Peyer's patch (tissue), 4 donors: ENCODE results near the gene MCTP1. TPM values are rescaled to one million over a fixed set of nuclear protein-coding genes. Genes with fewer than 3 reads are reported as not detected.

Experiments used
- DNase-seq, 3 donors: peaks; one replicate each; pipeline ENCODE4 v3.0.0-alpha.2; 2017 to 2019
- H3K27ac ChIP-seq, 4 donors: fragments of 200-600 bp; sonication (generic); one replicate each; pipeline ENCODE4 v1.5.1; 2016 to 2019
- H3K27me3 ChIP-seq, 2 donors: fragments of 200-600 bp; sonication (generic); one replicate each; pipeline ENCODE4 v1.5.1; 2019
- H3K36me3 ChIP-seq, 3 donors: fragments of 200-600 bp; sonication (generic); one replicate each; pipeline ENCODE4 v1.5.1; 2016 to 2019
- H3K4me1 ChIP-seq, 4 donors: fragments of 200-600 bp; sonication (generic); one replicate each; pipeline ENCODE4 v1.5.1; 2016 to 2019
- H3K4me3 ChIP-seq, 4 donors: fragments of 200-600 bp; sonication (generic); 1 replicate in 3 of 4; 2 replicates in 1 of 4; pipeline ENCODE4 v1.5.1; 2016 to 2019; ENCODE audit warnings: mild to moderate bottlenecking in 1 of 4
- H3K9me3 ChIP-seq, 4 donors: fragments of 200-600 bp; sonication (generic); one replicate each; pipeline ENCODE4 v1.5.1; 2016 to 2019; ENCODE audit warnings: mild to moderate bottlenecking in 1 of 4
- CTCF ChIP-seq, 6 experiments: fragments of 450-650 bp in 4 of 6; fragments of 200-600 bp in 2 of 6; sonication (generic) in 1 of 6; IDR thresholded peaks; one replicate each; pipeline ENCODE4 v1.5.1; 2017 to 2019; ENCODE audit warnings: antibody characterized with exemption in 6 of 6, mild to moderate bottlenecking in 3 of 6, moderate library complexity in 1 of 6
- POLR2A ChIP-seq, 2 donors: fragments of 450-650 bp; IDR thresholded peaks; one replicate each; pipeline ENCODE4 v1.5.1; 2017; ENCODE audit warnings: antibody characterized with exemption in 2 of 2, mild to moderate bottlenecking in 2 of 2, moderate library complexity in 2 of 2
- total RNA-seq, 4 donors: library from RNA; depleted of rRNA; stranded (reverse); fragments of >200 nt; gene quantifications; one replicate each; pipeline ENCODE4 v1.1.0, GENCODE V29; 2016

The MCTP1 gene
- total RNA-seq, 4 donors from 2014 or later = 4.7 to 61.1 (median 11.3) TPM

DNA sequence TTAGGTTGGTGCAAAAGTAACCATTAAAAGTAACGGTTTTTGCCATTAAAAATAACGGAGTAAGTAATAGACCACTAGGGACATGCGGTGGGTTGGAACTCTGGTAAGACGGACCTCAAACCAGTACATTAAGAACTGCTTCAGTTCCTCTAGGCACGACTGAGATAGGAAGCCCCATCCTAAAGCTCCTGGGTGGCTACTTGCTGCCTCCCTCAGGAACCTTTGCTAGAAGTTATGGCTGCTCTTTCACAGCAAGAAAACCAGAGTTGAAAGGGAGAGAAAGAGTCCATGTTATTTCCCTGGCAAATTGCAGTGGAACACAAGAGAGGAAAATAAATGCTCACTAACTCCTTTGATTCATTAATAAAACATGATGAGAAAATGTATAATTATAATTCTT, 47.6 kb downstream of the MCTP1 start:
- H3K4me1 ChIP-seq = no peaks in the 10 kb centered on the region
- TF ChIP-seq POLR2A (IDR thresholded peaks at IDR 0.05) (no peak), CTCF (IDR thresholded peaks at IDR 0.05) (no peak)
- H3K27ac ChIP-seq = no peak overlapping the region
- H3K27me3 ChIP-seq = no peaks in the 10 kb centered on the region
- no peak overlapping the region for H3K4me3 ChIP-seq
- no peaks in the 10 kb centered on the region for H3K36me3 ChIP-seq
- no peak for DNase-seq
- no peaks in the 10 kb centered on the region for H3K9me3 ChIP-seq

- Histone ChIP-seq H3K4me1 (no peaks in the 10 kb centered on the region), H3K27ac (no peak overlapping the region), H3K36me3 (no peaks in the 10 kb centered on the region), H3K4me3 (no peak overlapping the region), H3K9me3 (no peaks in the 10 kb centered on the region), H3K27me3 (no peaks in the 10 kb centered on the region)
- TF ChIP-seq POLR2A (IDR thresholded peaks at IDR 0.05) = no peak
- DNase-seq = no peak
Observed at GRCh38 chr5:95235439-95235982, 49.4 kb downstream of the MCTP1 start.

DNA sequence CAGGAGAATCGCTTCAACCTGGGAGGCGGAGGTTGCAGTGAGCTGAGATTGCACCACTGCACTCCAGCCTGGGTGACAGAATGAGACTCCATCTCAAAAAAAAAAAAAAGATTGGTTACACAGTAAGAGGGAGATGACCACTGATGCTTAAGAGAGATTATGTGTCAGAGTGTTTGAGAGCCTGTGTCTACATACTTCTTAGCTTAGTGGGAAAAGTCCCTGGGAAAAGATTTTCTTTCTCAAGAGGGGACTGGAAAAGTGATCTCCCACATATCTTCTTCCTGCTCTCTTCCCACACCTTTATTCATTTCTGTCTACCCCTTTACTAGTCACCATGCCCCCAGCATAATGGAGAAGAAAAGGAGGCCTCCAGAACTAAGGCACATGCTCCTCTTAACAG, 55.2 kb downstream of the MCTP1 start:
- no peaks in the 10 kb centered on the region for H3K27me3 ChIP-seq
- no peak overlapping the region for H3K4me3 ChIP-seq
- no peak for DNase-seq
- no peaks in the 10 kb centered on the region for H3K36me3 ChIP-seq
- H3K27ac ChIP-seq = no peak overlapping the region
- no peaks in the 10 kb centered on the region for H3K4me1 ChIP-seq
- TF ChIP-seq CTCF (IDR thresholded peaks at IDR 0.05) = no peak
- no peak for TF ChIP-seq POLR2A (IDR thresholded peaks at IDR 0.05)
- no peaks in the 10 kb centered on the region for H3K9me3 ChIP-seq

- TF ChIP-seq CTCF (IDR thresholded peaks at IDR 0.05) (no peak), POLR2A (IDR thresholded peaks at IDR 0.05) (no peak)
- Histone ChIP-seq H3K27ac (no peak overlapping the region), H3K36me3 (no peaks in the 10 kb centered on the region), H3K4me1 (no peaks in the 10 kb centered on the region), H3K4me3 (no peak overlapping the region), H3K9me3 (no peaks in the 10 kb centered on the region), H3K27me3 (no peaks in the 10 kb centered on the region)
- DNase-seq = no peak
Observed at GRCh38 chr5:95224701-95225459, 60.0 kb downstream of the MCTP1 start.

- Histone ChIP-seq H3K27ac (no peak overlapping the region), H3K4me3 (no peak overlapping the region), H3K27me3 (no peaks in the 10 kb centered on the region), H3K36me3 (no peaks in the 10 kb centered on the region), H3K4me1 (no peaks in the 10 kb centered on the region), H3K9me3 (no peaks in the 10 kb centered on the region)
- no peak for DNase-seq
- TF ChIP-seq POLR2A (IDR thresholded peaks at IDR 0.05) = no peak
- no peak for TF ChIP-seq CTCF (IDR thresholded peaks at IDR 0.05)
Observed at GRCh38 chr5:95223566-95224258, 61.2 kb downstream of the MCTP1 start.

DNA sequence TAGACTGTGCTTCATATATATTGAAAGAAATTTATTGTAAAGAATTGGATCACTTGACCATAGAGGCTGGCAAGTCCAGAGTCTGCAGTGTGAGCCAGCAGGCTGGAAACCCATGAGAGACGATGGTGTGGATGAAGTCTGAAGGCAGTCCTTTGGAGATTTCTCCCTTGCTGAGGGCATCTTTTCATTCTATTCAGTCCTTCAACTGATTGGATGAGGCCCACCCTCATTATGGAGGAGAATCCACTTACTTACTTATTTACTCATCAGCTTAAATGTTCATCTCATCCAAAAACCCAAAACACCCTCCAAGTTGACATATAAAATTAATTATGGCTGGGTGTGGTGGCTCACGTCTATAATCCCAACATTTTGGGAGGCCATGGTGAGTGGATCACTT, 62.1 kb downstream of the MCTP1 start:
- Histone ChIP-seq H3K27me3 (no peaks in the 10 kb centered on the region), H3K4me3 (no peak overlapping the region)
- TF ChIP-seq POLR2A (IDR thresholded peaks at IDR 0.05) (no peak), CTCF (IDR thresholded peaks at IDR 0.05) (no peak)

More for the DNA sequence above, 62.1 kb downstream of the MCTP1 start:
- no peak for DNase-seq
- Histone ChIP-seq H3K9me3 (no peaks in the 10 kb centered on the region), H3K36me3 (no peaks in the 10 kb centered on the region), H3K4me1 (no peaks in the 10 kb centered on the region), H3K27ac (no peak overlapping the region)
